Body of pancreas (tissue), 4 donors: ENCODE results near the gene THAP2.

Experiments
- CTCF ChIP-seq, 7 experiments: fragments of 450-650 bp in 4 of 7; fragments of 200-600 bp in 3 of 7; sonication (generic) in 3 of 7; IDR thresholded peaks; one replicate each; pipeline ENCODE4 v1.5.1; 2016 to 2019; ENCODE audit warnings: antibody characterized with exemption in 7 of 7
- POLR2A ChIP-seq, 3 donors: fragments of 450-650 bp; IDR thresholded peaks; one replicate each; pipeline ENCODE4 v1.6.1; 2016; ENCODE audit warnings: antibody characterized with exemption in 3 of 3, mild to moderate bottlenecking in 2 of 3

GRCh38 chr12:71725011-71725410 lies 60.9 kb downstream of the THAP2 start:
- TF ChIP-seq CTCF (IDR thresholded peaks at IDR 0.05) (no peak), POLR2A (IDR thresholded peaks at IDR 0.05) (no peak)
